ENCODE results near the gene SLC22A6. TPM values are rescaled to one million over a fixed set of nuclear protein-coding genes. Genes with fewer than 3 reads are reported as not detected.

SLC22A6 gene, protein sequence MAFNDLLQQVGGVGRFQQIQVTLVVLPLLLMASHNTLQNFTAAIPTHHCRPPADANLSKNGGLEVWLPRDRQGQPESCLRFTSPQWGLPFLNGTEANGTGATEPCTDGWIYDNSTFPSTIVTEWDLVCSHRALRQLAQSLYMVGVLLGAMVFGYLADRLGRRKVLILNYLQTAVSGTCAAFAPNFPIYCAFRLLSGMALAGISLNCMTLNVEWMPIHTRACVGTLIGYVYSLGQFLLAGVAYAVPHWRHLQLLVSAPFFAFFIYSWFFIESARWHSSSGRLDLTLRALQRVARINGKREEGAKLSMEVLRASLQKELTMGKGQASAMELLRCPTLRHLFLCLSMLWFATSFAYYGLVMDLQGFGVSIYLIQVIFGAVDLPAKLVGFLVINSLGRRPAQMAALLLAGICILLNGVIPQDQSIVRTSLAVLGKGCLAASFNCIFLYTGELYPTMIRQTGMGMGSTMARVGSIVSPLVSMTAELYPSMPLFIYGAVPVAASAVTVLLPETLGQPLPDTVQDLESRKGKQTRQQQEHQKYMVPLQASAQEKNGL
- total RNA-seq = not detected in 2 replicates

DNA sequence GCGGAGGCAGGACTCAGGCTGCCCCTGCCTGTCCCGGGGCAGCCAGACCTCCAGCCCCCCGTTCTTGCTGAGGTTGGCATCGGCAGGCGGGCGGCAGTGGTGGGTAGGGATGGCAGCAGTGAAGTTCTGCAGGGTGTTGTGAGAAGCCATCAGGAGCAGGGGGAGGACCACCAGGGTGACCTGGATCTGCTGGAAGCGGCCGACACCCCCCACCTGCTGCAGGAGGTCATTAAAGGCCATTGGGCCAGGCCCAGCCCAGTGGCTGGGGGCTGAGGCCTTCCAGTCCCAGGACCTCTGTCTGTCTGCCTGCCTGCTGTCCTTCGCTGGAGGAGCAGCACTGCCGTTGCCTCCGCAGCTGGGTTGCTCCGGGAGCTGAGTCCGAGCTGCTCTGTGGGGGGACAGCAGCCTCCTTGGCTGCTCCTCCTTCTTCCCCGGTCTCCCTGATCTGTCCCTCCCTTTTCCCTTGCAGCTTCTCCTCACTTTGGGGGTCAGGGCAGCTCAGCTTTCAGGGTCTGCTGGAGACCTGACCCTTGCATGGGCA lies at the start of gene SLC22A6:
TSS of gene SLC22A6 (minus strand) at position 517 of the 541 bp plus-strand sequence. CDS start at position 240, 277 bp downstream.

DNA sequence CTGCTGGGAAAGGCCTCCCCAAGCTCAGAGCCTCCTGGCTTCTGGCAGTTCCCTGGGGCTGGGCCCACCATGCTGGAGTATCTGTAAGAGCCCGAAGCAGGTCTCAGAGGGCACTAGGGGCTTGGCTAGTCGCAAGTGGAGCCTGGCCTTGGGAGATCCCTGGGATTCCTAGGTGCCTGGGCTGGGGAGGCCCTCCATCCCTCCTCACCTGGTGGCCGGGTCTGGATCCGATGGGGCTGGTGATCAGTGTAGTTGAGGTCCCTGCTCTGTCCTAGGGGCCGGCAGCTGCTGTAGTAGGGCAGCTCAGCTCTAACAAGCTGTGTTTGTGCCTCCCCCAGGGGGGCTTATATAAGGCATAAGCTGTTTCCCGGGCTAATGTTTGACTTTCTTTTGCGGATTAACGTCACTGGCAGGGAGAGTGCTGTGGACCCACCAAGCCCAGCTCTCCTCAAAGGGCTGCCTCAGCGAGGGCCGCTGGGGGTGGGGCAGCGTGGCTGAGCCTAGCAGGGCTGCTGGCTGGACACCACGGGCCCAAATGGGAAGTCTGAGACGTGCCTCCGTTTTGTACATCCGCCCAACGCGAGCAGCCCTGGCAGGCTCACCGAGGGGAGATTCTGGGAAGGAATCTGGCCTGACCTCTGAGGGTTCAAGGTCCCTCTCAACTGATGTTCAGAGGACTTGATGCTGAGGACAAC lies 30.9 kb upstream of the SLC22A6 start, which contains the start of gene SLC22A8:
TSS of gene SLC22A8 (minus strand) at position 321 of the 695 bp plus-strand sequence. CDS start 883 bp downstream, outside the sequence.

Other genes starting within 250 kb of the SLC22A6 start
- 14.5 and 15.6 TPM in 2 replicates for gene ZBTB3, start 230.8 kb downstream of the SLC22A6 start, total RNA-seq
- 66.9 and 68.8 TPM in 2 replicates for gene POLR2G, start 223.4 kb downstream of the SLC22A6 start, total RNA-seq
- gene TAF6L, start 213.6 kb downstream of the SLC22A6 start, total RNA-seq = 29.2 and 30.7 TPM in 2 replicates
- gene TMEM179B, start 197.6 kb downstream of the SLC22A6 start, total RNA-seq = 19.0 and 25.5 TPM in 2 replicates
- 21.8 and 24.1 TPM in 2 replicates for gene TMEM223, start 193.0 kb downstream of the SLC22A6 start, total RNA-seq
- 26.4 and 28.4 TPM in 2 replicates for gene NXF1, start 179.5 kb downstream of the SLC22A6 start, total RNA-seq
- 42.4 and 52.6 TPM in 2 replicates for gene STX5, start 152.9 kb downstream of the SLC22A6 start, total RNA-seq
- not detected in 2 replicates for gene TEX54, start 152.1 kb downstream of the SLC22A6 start, total RNA-seq
- 48.4 and 68.5 TPM in 2 replicates for gene WDR74, start 145.4 kb downstream of the SLC22A6 start, total RNA-seq
- gene SLC3A2, start 104.1 kb downstream of the SLC22A6 start, total RNA-seq = 348 and 637 TPM in 2 replicates
- not detected in 2 replicates for gene CHRM1, start 63.6 kb downstream of the SLC22A6 start, total RNA-seq
- gene SLC22A8, start 30.9 kb upstream of the SLC22A6 start, total RNA-seq = under 0.01 TPM in 1 of 2 replicates, not detected in the other
- gene SLC22A24, start 159.3 kb upstream of the SLC22A6 start, total RNA-seq = not detected in 2 replicates